Measurements from ENCODE around the gene RAB33A.

Gene RAB33A

DNA sequence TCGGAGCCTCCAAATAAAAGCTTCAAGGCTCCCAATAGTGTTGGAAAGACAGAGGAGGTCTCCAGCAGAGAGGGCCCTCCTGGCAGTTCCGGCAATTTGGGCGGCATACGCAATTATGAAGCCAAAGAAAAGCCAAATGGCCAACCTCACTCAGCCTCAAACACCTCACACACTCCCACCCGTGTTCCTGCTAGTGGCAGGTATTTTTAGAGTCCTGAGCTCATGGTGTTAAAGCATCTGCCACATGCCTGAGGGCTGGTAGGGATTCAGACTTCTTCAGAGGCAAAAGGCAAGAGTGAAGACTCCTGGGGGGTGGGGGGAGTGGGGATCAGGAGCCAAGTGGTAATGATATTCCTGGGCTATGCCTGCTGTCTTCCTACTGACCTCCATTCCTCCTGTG, 7.4 kb downstream of the RAB33A start:
- H3K36me3 Mint-ChIP-seq (ENCODE audit: low read depth), result no peaks in the 10 kb centered on the region
- DNase-seq, result no peak
- H3K4me1 Mint-ChIP-seq, result peaks cover 2% of the 10 kb centered on the region
- no peak overlapping the region for H3K27ac Mint-ChIP-seq
- H3K27me3 Mint-ChIP-seq (ENCODE audit: low read depth, poor library complexity), result peaks cover 4% of the 10 kb centered on the region
- peaks cover 31% of the 10 kb centered on the region for H3K9me3 Mint-ChIP-seq
- H3K4me3 Mint-ChIP-seq, result no peak overlapping the region
- TF ChIP-seq, protein P1, sequence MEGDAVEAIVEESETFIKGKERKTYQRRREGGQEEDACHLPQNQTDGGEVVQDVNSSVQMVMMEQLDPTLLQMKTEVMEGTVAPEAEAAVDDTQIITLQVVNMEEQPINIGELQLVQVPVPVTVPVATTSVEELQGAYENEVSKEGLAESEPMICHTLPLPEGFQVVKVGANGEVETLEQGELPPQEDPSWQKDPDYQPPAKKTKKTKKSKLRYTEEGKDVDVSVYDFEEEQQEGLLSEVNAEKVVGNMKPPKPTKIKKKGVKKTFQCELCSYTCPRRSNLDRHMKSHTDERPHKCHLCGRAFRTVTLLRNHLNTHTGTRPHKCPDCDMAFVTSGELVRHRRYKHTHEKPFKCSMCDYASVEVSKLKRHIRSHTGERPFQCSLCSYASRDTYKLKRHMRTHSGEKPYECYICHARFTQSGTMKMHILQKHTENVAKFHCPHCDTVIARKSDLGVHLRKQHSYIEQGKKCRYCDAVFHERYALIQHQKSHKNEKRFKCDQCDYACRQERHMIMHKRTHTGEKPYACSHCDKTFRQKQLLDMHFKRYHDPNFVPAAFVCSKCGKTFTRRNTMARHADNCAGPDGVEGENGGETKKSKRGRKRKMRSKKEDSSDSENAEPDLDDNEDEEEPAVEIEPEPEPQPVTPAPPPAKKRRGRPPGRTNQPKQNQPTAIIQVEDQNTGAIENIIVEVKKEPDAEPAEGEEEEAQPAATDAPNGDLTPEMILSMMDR (IDR thresholded peaks at IDR 0.05), result no peak

DNA sequence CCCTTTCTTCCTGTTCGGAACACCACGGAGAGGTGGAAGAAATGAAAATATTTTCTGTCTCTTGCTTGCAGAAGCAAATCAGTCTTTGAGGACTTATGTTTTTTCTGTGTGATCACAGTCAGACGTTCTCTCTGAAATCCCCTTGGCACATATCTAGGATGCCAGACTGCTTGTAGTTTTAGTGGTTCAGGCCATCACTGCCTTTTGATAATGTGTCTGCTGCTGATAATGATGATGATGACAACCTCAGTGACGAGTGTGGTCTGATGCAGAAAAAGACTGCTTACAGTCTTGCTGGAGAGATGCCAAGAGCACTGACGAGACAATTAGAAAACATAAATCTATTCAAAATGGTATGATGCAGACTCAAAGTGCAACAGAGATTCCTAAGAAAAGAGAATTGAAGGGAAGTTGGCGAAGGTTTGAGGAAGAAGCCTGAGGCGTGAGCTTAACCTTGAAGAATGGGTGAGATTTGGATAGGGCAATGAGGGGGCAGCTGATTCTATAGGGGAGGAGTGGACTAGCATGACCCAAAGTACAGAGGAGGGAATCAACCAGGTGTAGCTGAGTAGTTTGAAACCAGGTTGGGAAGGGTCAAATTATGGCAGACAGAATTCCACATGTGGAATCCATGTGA, 7.9 kb downstream of the RAB33A start:
- Mint-ChIP-seq H3K4me1 (no peaks in the 10 kb centered on the region), H3K36me3 (ENCODE audit: low read depth) (no peaks in the 10 kb centered on the region), H3K4me3 (no peak overlapping the region), H3K9me3 (peaks cover 34% of the 10 kb centered on the region), H3K27ac (no peak overlapping the region), H3K27me3 (ENCODE audit: low read depth, poor library complexity) (peaks cover 3% of the 10 kb centered on the region)
- TF ChIP-seq, protein P1 (IDR thresholded peaks at IDR 0.05), result no peak
- DNase-seq, result no peak

DNA sequence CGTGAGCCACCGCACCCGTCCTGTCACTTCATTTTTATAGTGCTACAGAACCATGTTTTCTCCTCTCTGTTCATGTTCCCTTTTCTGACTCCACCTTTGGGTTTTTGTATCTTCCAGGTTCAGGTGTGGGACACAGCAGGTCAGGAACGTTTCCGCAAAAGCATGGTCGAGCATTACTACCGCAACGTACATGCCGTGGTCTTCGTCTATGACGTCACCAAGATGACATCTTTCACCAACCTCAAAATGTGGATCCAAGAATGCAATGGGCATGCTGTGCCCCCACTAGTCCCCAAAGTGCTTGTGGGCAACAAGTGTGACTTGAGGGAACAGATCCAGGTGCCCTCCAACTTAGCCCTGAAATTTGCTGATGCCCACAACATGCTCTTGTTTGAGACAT, 12.4 kb downstream of the RAB33A start:
- Mint-ChIP-seq H3K9me3 (peaks cover 29% of the 10 kb centered on the region), H3K4me1 (peaks cover 12% of the 10 kb centered on the region), H3K4me3 (no peak overlapping the region), H3K27me3 (ENCODE audit: low read depth, poor library complexity) (peaks cover 6% of the 10 kb centered on the region), H3K36me3 (ENCODE audit: low read depth) (no peaks in the 10 kb centered on the region), H3K27ac (no peak overlapping the region)
- no peak for DNase-seq
- TF ChIP-seq, protein P1 (IDR thresholded peaks at IDR 0.05), result no peak

DNA sequence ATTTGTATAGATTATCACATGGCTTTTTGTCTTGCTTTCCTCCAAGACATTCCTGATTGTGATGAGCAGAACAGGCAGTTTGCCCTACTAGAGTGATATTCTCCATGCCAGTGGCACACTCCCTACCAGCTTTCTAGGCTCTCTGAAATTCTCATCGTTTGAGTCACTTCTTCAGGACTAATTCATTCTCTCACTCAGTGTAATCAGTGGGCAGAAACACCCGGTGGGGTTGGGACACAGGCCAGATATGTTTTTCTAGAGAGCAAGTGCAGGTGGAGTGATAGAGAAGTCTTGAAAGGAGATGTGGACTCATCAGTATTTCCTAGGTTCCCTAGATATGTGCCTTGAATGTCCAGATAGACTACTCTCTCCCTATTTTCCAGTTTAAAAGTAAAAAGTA, 13.1 kb downstream of the RAB33A start:
- Mint-ChIP-seq H3K36me3 (ENCODE audit: low read depth) (no peaks in the 10 kb centered on the region), H3K27ac (no peak overlapping the region), H3K9me3 (peaks cover 25% of the 10 kb centered on the region), H3K4me3 (no peak overlapping the region), H3K4me1 (peaks cover 12% of the 10 kb centered on the region), H3K27me3 (ENCODE audit: low read depth, poor library complexity) (peaks cover 6% of the 10 kb centered on the region)
- DNase-seq, result no peak
- TF ChIP-seq, protein P1 (IDR thresholded peaks at IDR 0.05), result no peak

DNA sequence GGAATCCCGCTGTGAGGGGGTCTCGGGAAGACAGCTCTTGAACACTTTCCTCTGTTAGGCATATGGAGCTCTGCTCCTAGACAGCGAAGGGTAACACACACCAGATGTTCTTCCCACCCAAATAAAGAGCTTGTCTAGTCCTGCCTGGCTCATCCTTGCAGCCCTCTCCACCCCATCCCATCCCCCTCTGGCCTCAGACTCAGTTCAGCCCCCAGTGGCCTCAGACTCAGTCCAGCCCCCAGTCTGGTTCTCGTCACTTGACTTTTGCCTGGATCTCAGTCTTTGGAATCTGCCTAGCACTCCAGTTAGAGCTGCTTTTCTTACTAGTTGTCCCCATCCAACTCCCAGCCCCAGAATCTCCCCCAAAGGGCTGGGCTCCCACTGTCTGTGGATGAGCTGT, 14.9 kb downstream of the RAB33A start:
- no peak overlapping the region for H3K4me3 Mint-ChIP-seq
- H3K36me3 Mint-ChIP-seq (ENCODE audit: low read depth), result no peaks in the 10 kb centered on the region
- TF ChIP-seq, protein P1 (IDR thresholded peaks at IDR 0.05), result no peak
- H3K27ac Mint-ChIP-seq, result no peak overlapping the region
- peaks cover 6% of the 10 kb centered on the region for H3K27me3 Mint-ChIP-seq (ENCODE audit: low read depth, poor library complexity)
- H3K4me1 Mint-ChIP-seq, result peaks cover 12% of the 10 kb centered on the region
- H3K9me3 Mint-ChIP-seq, result peaks cover 26% of the 10 kb centered on the region
- no peak for DNase-seq

DNA sequence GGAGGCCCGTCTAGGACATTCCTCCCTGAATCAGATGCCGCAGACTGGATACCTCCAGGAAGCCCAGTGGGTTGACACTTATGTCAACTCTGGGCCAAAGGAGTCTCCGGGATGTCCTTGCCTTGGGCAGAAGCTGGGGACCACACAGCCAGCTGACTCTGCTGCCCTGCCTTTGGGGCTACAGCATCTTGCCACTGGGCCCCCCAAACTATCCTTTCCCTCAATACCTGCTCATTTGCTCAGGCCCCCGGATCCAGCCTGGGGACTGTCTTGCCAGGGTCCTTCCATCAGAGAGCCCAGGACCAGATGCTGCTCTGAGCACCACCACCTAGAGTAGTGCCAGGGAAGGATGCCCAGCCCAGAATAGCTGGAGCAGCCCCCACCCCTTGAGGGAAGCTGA, 19.0 kb downstream of the RAB33A start:
- no peak for DNase-seq
- Mint-ChIP-seq H3K4me1 (peaks cover 8% of the 10 kb centered on the region), H3K27me3 (ENCODE audit: low read depth, poor library complexity) (peaks cover 6% of the 10 kb centered on the region), H3K36me3 (ENCODE audit: low read depth) (no peaks in the 10 kb centered on the region), H3K4me3 (no peak overlapping the region), H3K9me3 (peaks cover 28% of the 10 kb centered on the region), H3K27ac (no peak overlapping the region)
- TF ChIP-seq, protein P1 (IDR thresholded peaks at IDR 0.05), result no peak
